ENCODE data around the gene JADE3. TPM values are rescaled to one million over a fixed set of nuclear protein-coding genes. Genes with fewer than 3 reads are reported as not detected.

JADE3 gene
- total and polyA plus RNA-seq, 11 donors, result 1.4 to 11.2 (median 5.9) TPM

DNA sequence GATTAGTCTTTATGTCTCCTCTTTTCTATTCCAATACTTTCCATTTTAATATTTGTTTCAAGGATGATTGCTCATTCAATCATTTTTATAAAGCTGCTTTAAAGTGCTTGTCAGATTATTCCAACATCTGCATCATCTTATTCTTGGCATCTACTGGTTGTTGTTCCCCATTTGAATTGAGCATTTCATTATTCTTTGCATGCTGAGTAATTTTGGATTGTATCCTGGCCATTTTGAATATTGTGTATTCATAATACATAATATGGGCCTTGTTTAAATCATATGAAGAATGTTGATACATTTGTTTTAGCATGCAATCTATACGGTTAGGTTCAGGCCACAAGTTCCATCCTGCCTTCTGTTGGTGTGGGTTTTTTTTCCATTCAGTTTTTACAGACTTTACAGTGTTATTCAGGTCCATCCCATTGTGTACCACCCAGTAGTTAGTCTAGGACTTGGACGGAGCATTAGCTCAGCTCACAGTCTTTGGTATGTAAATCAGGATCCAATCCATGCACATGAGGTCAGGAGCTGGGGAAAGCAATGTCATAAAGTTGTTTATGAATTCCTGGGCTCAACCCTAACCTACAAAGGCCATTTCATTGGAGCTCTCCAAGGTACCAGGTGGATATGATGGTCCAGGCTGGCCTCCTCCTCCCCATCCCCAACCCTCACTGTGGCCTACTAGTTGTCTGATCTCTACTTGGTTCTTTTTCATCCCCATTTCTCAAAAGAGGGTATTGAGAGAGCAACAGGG, 186.3 kb downstream of the JADE3 start:
- Histone ChIP-seq H3K36me3 (peaks cover 0 to 4% (median 0%) of the 10 kb centered on the region in 9 donors), H3K4me1 (no peaks in the 10 kb centered on the region), H3K4me3 (no peak overlapping the region), H3K9me3 (no peaks in the 10 kb centered on the region), H3K27me3 (peaks cover 0 to 10% (median 0%) of the 10 kb centered on the region in 9 donors), H3K27ac (no peak overlapping the region)
- DNase-seq (no peak), ATAC-seq (no peak)
- intact Hi-C loops (cut with DNase I), result no loop called here
- TF ChIP-seq, protein P1, sequence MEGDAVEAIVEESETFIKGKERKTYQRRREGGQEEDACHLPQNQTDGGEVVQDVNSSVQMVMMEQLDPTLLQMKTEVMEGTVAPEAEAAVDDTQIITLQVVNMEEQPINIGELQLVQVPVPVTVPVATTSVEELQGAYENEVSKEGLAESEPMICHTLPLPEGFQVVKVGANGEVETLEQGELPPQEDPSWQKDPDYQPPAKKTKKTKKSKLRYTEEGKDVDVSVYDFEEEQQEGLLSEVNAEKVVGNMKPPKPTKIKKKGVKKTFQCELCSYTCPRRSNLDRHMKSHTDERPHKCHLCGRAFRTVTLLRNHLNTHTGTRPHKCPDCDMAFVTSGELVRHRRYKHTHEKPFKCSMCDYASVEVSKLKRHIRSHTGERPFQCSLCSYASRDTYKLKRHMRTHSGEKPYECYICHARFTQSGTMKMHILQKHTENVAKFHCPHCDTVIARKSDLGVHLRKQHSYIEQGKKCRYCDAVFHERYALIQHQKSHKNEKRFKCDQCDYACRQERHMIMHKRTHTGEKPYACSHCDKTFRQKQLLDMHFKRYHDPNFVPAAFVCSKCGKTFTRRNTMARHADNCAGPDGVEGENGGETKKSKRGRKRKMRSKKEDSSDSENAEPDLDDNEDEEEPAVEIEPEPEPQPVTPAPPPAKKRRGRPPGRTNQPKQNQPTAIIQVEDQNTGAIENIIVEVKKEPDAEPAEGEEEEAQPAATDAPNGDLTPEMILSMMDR (IDR thresholded peaks at IDR 0.05), result no peak
- TF ChIP-seq POLR2A (IDR thresholded peaks at IDR 0.05), result no peak
- WGBS, 4 donors, result 84 to 94% (median 90%) methylated on average over 2 of the region's 2 CpGs

DNA sequence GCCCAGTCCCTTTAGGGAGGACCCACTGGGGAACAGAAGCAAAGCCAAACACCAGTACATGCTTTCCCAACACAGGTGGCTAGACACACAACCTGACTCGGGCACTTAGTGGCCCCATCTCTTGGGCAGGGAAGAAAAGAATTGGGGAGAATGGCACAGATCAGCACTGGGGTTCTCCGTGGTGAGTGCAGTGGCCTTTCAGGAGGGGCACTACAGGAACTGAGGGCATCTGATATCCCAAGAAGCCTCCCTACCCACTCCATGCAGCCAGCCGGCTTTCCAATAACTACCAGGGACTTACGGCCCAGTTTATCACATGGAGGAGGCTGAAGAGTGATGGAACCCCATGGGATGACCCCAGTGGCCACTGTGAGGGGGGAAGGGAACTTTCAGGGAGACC, 189.0 kb downstream of the JADE3 start:
- no peak for DNase-seq
- no peak for ATAC-seq
- Histone ChIP-seq H3K27ac (no peak overlapping the region), H3K9me3 (no peaks in the 10 kb centered on the region), H3K4me1 (no peaks in the 10 kb centered on the region), H3K4me3 (no peak overlapping the region), H3K36me3 (no peaks in the 10 kb centered on the region), H3K27me3 (peaks cover 0 to 14% (median 0%) of the 10 kb centered on the region in 9 donors)
- TF ChIP-seq, protein P1 (IDR thresholded peaks at IDR 0.05), result no peak
- TF ChIP-seq POLR2A (IDR thresholded peaks at IDR 0.05), result no peak
- intact Hi-C loops (cut with DNase I), result no loop called here
- WGBS, 4 donors, result 75 to 100% (median 88%) methylated on average over 2 to 4 of the region's 4 CpGs

Other genes starting within 250 kb of the JADE3 start
- gene SLC9A7, start 153.3 kb upstream of the JADE3 start, total RNA-seq, result 1 to 10 TPM; 1.9 to 8.6 (median 2.6) TPM
- 1 to 10 TPM in 1 of 2 donors, under 1 TPM in 1; 0.46 to 1.1 TPM for gene SLC9A7, start 153.3 kb upstream of the JADE3 start, polyA plus RNA-seq
- gene RP2, start 75.4 kb upstream of the JADE3 start, total RNA-seq, result 1 to 10 TPM; 2.4 to 9.0 (median 3.6) TPM
- gene RP2, start 75.4 kb upstream of the JADE3 start, polyA plus RNA-seq, result 1 to 10 TPM; 1.8 to 4.5 TPM
- 10 to 100 TPM in 8 of 9 donors, 1 to 10 TPM in 1; 6.5 to 23.6 (median 18.4) TPM for gene RGN, start 166.0 kb downstream of the JADE3 start, total RNA-seq
- 10 to 100 TPM in 1 of 2 donors, 1 to 10 TPM in 1; 3.2 to 16.0 TPM for gene RGN, start 166.0 kb downstream of the JADE3 start, polyA plus RNA-seq
- 100 to 1,000 TPM; 133 to 217 (median 173) TPM for gene NDUFB11, start 232.3 kb downstream of the JADE3 start, total RNA-seq
- 100 to 1,000 TPM; 128 to 254 TPM for gene NDUFB11, start 232.3 kb downstream of the JADE3 start, polyA plus RNA-seq
- 10 to 100 TPM; 17.5 to 44.6 (median 28.3) TPM for gene RBM10, start 232.8 kb downstream of the JADE3 start, total RNA-seq
- 10 to 100 TPM; 21.2 to 40.9 TPM for gene RBM10, start 232.8 kb downstream of the JADE3 start, polyA plus RNA-seq

Measured in heart left ventricle (tissue), 16 donors.